NCI-H2171 (cell line): Measurements from ENCODE around the gene LMTK3.

ENCODE experiments used
- DNase-seq: peaks from one replicate; lab custom pipeline; 2025; lab: John Stamatoyannopoulos, UW

Gene LMTK3, protein sequence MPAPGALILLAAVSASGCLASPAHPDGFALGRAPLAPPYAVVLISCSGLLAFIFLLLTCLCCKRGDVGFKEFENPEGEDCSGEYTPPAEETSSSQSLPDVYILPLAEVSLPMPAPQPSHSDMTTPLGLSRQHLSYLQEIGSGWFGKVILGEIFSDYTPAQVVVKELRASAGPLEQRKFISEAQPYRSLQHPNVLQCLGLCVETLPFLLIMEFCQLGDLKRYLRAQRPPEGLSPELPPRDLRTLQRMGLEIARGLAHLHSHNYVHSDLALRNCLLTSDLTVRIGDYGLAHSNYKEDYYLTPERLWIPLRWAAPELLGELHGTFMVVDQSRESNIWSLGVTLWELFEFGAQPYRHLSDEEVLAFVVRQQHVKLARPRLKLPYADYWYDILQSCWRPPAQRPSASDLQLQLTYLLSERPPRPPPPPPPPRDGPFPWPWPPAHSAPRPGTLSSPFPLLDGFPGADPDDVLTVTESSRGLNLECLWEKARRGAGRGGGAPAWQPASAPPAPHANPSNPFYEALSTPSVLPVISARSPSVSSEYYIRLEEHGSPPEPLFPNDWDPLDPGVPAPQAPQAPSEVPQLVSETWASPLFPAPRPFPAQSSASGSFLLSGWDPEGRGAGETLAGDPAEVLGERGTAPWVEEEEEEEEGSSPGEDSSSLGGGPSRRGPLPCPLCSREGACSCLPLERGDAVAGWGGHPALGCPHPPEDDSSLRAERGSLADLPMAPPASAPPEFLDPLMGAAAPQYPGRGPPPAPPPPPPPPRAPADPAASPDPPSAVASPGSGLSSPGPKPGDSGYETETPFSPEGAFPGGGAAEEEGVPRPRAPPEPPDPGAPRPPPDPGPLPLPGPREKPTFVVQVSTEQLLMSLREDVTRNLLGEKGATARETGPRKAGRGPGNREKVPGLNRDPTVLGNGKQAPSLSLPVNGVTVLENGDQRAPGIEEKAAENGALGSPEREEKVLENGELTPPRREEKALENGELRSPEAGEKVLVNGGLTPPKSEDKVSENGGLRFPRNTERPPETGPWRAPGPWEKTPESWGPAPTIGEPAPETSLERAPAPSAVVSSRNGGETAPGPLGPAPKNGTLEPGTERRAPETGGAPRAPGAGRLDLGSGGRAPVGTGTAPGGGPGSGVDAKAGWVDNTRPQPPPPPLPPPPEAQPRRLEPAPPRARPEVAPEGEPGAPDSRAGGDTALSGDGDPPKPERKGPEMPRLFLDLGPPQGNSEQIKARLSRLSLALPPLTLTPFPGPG (N-terminal part only)

GRCh38 chr19:48511800-48512503 is at the start of gene LMTK3:
LMTK3 (minus strand) TSS chr19:48511835; CDS start chr19:48511576, 259 bp downstream.
- peak; percentile 41 for DNase-seq

DNA sequence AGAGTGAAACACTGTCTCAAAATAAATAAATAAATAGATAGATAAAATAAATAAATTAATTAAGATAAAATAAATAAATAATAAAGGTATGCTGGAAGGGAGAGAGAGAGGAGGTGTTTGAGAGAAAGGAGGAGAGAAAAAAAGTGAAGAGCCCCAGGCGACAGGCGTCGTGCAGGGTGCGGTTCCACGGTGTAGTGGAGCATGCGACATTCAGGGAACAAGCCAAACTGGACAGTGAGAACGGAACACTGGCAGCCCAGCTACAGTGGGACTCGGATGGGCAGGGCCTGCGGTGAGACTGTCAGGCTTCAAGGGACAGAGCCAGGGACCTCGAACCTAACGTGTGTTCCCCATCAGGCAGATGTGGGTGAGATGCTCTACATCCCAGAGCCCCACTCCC is 49.8 kb upstream of the LMTK3 start:
- no peak for DNase-seq

GRCh38 chr19:48560095-48560530 is 48.5 kb upstream of the LMTK3 start:
- no peak for DNase-seq

DNA sequence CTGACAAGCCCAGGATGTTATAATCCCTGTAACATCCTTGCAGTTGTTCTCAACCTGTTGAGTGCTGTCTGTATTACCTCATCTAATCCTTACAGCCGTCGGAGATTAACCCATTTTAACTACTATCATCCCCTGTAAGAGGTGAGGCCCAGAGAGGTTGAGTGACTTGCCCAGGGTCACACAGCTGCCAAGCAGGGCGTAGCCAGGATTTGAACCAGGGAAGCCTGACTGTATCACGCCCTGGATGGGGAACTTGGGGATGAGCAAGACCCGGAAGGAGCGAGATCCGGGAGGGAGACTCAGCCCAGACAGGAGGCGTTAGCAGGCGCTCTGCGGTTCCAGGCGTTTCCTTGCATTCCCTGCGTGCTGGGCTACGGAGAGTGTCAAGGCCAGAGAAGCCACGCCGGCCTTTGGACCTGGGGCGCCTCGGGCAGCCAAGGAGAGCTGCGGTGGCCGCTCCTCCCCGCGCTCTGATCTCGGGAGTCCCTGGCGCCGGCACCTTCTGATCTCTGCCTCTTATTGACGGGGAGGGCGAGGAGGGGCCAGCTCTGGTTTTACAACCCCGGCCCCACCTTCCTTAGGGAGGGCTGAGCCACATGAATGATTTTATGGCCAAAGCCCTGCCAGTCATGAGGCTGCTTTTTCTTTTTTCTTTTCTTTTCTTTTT is 46.5 kb upstream of the LMTK3 start:
- DNase-seq = no peak

DNA sequence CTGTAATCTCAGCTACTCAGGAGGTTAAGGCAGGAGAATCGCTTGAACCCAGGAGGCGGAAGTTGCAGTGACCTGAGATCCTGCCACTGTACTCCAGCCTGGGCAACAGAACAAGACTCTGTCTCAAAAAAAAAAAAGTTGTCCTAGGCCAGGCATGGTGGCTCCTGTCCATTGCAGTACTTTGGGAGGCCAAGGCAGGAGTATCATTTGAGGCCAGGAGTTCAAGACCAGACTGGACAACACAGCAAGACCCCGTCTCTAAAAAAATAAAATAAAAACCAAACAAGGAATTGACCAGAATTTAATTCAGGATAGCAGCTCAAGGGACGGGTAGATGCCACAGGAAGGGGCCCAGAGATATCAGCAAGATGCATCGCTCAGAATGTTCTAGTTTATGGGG is 45.2 kb upstream of the LMTK3 start:
- no peak for DNase-seq

DNA sequence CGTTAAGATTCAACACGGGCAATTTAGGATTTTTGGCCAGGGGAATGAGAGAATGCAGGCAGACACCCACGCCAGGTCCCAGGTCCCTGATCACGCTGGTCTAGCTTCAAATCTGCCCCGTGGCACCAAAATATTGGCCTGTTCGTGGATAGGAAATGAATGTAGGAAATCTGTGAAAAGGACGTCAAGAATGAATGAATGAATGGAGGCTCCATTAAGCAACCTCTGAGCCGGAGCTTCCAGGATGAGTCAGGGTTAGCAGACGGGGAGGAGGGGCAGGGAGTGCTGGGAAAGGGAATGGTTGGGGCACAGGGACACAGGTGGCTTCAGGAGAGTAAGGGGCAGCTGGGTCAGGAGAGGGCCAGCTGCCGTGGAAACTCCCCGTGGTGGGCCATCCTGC is 44.5 kb upstream of the LMTK3 start:
- DNase-seq = peak; percentile 21

DNA sequence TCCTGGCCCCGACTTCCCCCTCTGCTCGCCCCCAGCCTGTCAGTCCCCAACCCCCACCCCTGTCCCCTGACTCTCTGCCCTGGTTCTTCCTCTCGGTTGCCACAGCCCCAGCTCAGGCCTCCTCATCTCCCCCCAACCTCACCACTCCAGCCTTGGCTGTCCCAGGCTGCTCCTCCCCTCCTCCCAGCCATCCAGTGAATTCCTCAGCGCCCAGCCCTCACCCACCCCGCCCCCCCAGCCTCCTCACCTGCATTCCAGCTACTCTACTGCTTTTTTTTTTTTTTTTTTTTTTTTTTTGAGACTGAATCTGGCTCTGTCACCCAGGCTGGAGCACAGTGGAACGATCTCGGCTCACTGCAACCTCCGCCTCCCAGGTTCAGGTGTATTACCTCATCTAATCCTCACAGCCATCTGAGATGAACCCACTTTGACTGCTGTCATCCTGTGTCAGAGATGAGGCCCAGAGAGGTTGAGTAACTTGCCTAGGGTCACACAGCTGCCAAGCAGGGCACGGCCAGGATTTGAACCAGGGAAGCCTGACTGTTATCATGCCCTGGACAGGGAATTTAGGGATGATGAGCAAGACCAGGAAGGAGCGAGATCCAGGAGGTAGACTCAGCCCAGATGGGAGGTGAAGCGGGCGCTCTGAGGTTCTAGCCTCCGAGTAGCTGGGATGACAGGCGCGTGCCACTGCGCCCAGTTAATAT is 42.9 kb upstream of the LMTK3 start:
- peak; percentile 54 for DNase-seq

DNA sequence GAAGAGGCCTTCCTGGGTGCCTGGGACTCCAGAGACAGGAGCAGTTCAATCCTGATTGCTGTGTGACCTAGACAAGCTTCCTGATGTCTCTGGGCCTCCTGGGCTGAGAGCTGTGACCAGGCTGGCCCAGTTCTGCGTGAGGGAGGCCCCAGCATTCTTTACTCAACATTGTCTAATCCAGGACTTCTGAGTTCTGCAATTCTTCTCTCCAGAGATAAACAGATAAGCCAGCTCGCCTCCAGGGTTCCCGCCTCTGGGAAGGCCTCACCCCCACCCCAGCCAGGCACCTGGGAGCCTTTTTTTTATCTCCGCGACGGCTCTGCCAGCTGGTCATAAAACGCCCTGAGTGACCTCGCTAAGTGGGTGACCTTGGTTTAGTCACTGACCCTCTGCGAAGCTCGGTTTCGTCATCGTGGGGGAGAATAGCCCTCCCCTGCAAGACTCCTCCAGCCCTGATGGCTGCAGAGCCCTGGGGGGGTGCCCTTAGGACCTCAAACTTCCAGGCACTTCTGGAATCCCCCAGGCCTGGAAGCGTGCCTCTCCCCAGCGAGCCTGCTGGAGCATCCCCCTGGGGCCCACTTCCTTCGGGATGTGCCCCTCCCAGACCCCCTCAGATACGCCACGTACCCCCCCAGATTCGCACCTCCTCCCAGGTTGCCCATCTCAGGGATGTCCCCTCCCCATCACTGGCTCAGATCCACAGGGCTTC is 42.2 kb upstream of the LMTK3 start:
- no peak for DNase-seq

DNA sequence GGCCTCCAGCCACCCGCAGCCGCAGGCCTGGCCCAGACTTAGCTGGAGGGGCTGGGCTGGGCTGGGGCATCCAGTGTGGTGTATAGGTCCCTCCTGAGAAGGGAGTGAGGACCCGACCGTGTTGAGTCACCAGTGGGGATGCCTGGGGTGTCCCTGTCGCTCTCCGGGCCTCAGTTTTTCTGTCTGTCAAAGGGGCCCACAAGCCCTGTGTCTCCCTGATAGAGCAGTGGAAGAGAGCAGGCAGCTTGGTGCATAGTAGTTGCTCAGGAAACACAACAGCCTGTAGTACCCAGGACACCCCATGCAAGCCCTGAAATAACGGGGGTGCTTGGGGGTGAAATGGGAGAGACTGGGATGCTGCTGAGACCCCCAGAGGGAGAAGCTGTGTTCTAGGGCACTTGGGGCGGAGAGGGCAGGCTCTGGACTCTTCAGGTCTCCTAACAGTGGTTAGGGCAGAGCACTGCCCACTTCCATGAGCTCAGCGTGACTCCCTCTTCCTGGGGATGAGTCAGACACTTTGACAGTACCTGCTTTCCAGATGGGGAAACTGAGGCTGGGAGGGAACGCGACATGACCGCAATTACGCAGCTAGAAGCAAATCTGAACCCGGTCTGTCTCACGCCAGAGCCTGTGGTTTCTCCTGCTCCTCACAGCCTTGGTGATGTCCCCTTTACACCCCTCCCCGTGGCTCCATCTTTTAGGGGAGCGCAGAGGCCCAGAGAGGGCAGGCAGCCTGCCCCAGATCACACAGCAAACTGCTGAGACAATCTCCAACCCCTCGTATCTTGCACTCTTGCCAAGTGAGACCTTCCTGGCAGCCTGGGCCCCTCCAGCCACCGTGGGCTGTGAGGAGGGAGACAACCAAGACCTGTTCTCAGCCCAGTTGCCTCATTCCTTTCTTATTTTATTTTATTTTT is 41.0 kb upstream of the LMTK3 start:
- DNase-seq = no peak

DNA sequence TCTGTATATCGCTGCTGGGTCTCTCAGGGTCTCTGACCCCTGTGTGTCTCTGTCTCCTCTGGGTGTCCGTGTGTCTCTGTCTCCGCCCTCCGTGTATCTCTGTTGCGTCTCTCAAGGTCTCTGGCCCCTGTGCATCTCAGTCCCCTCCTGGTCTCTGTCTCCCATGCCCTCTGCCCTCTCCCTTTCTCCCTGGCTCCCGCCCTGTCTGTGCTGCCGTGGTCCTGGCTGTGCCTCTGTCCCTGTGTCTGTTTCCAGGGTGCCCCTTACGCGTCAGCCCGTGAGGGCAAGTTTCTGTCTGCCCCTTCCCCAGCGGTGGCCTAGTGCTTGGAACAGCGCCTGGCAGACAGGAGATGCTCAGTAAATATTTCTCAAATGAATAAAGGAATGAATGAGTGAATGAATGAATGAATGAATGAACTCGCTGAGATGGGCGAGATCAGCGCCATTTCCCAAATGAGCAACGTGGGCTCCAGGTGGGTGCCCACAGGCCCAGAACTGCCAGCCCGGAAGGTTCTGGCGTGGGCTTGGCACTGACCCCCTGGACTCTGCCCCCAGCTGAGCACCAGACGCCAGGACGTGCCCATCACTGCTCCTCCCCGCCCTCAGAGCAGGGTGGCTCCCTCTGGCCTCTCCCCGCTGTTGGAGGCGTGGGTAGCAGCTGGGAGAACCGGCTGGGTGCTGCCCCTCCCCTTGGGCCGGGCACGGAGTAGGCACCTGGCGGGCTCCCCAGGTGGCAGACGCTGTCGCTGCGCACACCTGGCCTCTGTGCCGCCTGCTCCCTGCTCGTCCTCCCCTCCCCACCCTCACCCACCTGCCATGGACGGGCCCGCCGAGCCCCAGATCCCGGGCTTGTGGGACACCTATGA is 40.0 kb upstream of the LMTK3 start, which contains the start of gene SULT2B1:
Gene SULT2B1 (plus strand): TSS at position 736 of the 866 bp plus-strand sequence. CDS start 81 bp downstream, at position 817.
- peak; percentile 90 for DNase-seq

GRCh38 chr19:48549380-48549779 is 37.7 kb upstream of the LMTK3 start:
- DNase-seq = no peak

- no peak for DNase-seq
These were observed 36.7 kb upstream of the LMTK3 start for GRCh38 chr19:48548253-48548911.

DNA sequence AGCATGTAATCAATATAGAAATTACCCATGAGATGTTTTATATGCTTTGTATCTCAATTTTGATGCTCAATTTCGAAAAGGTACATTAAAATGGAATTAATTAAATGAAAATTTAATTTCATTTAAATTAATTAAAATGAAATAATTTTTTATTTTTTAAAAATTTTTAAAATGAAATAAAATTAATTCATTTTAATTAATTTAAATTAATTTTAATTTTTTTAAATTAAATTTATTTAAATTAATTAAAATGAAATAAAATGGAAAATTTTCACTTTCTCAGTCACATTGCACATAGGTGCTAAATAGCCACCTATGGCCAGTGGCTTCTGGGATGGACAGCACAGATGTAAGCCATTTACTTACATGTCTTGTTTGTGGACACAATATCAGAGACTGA is 36.1 kb upstream of the LMTK3 start:
- no peak for DNase-seq

GRCh38 chr19:48544856-48545750 is 33.5 kb upstream of the LMTK3 start:
- no peak for DNase-seq

GRCh38 chr19:48543121-48543710 is 31.6 kb upstream of the LMTK3 start:
- no peak for DNase-seq
